Measurements from ENCODE around the gene SCUBE2. TPM values are rescaled to one million over a fixed set of nuclear protein-coding genes. Genes with fewer than 3 reads are reported as not detected.

SCUBE2 gene
- total and polyA plus RNA-seq, 3 donors from 2014 or later: 3.5 to 10.5 (median 5.0) TPM

- Histone ChIP-seq H3K36me3 (ENCODE audit: low read depth, missing control alignments) (no peaks in the 10 kb centered on the region), H3K9me3 (no peaks in the 10 kb centered on the region), H3K27me3 (no peaks in the 10 kb centered on the region), H3K27ac (no peak overlapping the region), H3K4me3 (no peak overlapping the region), H3K4me1 (peaks cover 1% of the 10 kb centered on the region)
- TF ChIP-seq CTCF (IDR thresholded peaks at IDR 0.05): no peak
- TF ChIP-seq POLR2A (IDR thresholded peaks at IDR 0.05): no peak
- DNase-seq: no peak
- intact Hi-C loops (cut with DNase I; ENCODE audit: low total_unique reads): no loop called here
- 90 to 92% methylated on average over 5 of the region's 5 CpGs for WGBS, 2 donors
Observed at GRCh38 chr11:9132203-9132878, 40.9 kb upstream of the SCUBE2 start.

- DNase-seq: no peak
- H3K36me3 ChIP-seq (ENCODE audit: low read depth, missing control alignments): no peaks in the 10 kb centered on the region
- H3K4me3 ChIP-seq: no peak overlapping the region
- no peak for TF ChIP-seq POLR2A (IDR thresholded peaks at IDR 0.05)
- no peak for TF ChIP-seq CTCF (IDR thresholded peaks at IDR 0.05)
- intact Hi-C loops (cut with DNase I; ENCODE audit: low total_unique reads): no loop called here
- H3K4me1 ChIP-seq: no peaks in the 10 kb centered on the region
- 92% methylated on average over 1 of the region's 1 CpG for WGBS, 2 donors
- H3K27me3 ChIP-seq: no peaks in the 10 kb centered on the region
- no peak overlapping the region for H3K27ac ChIP-seq
- H3K9me3 ChIP-seq: no peaks in the 10 kb centered on the region
Observed at GRCh38 chr11:9130297-9130696, 38.9 kb upstream of the SCUBE2 start.

GRCh38 chr11:9126636-9127035 is 35.2 kb upstream of the SCUBE2 start:
- H3K9me3 ChIP-seq: no peaks in the 10 kb centered on the region
- H3K27ac ChIP-seq: no peak overlapping the region
- intact Hi-C loops (cut with DNase I; ENCODE audit: low total_unique reads): no loop called here
- H3K4me3 ChIP-seq: no peak overlapping the region
- no peak for DNase-seq
- no peak for TF ChIP-seq CTCF (IDR thresholded peaks at IDR 0.05)
- TF ChIP-seq POLR2A (IDR thresholded peaks at IDR 0.05): no peak
- no peaks in the 10 kb centered on the region for H3K27me3 ChIP-seq
- WGBS, 2 donors: 80 to 87% methylated on average over 2 of the region's 2 CpGs
- H3K4me1 ChIP-seq: no peaks in the 10 kb centered on the region
- no peaks in the 10 kb centered on the region for H3K36me3 ChIP-seq (ENCODE audit: low read depth, missing control alignments)

- Histone ChIP-seq H3K4me1 (no peaks in the 10 kb centered on the region), H3K4me3 (no peak overlapping the region), H3K27me3 (no peaks in the 10 kb centered on the region), H3K9me3 (no peaks in the 10 kb centered on the region), H3K36me3 (ENCODE audit: low read depth, missing control alignments) (no peaks in the 10 kb centered on the region), H3K27ac (no peak overlapping the region)
- no peak for DNase-seq
- intact Hi-C loops (cut with DNase I; ENCODE audit: low total_unique reads): no loop called here
- 88 to 95% methylated on average over 2 of the region's 2 CpGs for WGBS, 2 donors
- TF ChIP-seq POLR2A (IDR thresholded peaks at IDR 0.05) (no peak), CTCF (IDR thresholded peaks at IDR 0.05) (no peak)
Observed at GRCh38 chr11:9125185-9125886, 33.9 kb upstream of the SCUBE2 start.

Measured in testis (tissue), 3 donors.